HCT116 (cell line): ENCODE results near the gene ARL14. TPM values are rescaled to one million over a fixed set of nuclear protein-coding genes. Genes with fewer than 3 reads are reported as not detected.

ENCODE experiments used
- ATAC-seq: fragments of 200-7000 bp; cut with Tn5 transposase; 2 replicates; pipeline ENCODE4 v1.9.1; 2020; ENCODE audit warnings: mild to moderate bottlenecking, moderate library complexity
- BruUV-seq: library from RNA; stranded (reverse); fragments of 400-500 nt; replicated peaks from 2 replicates; lab custom pipeline; 2021; lab: Mats Ljungman, UMichigan
- CTCF ChIA-PET: fragments of 300-600 bp; sonication (Branson Sonifier 250); formaldehyde crosslinking; loops from one replicate; lab custom pipeline; 2021; ENCODE audit warnings: antibody characterized with exemption; lab: Charles Lee
- POLR2A ChIA-PET: fragments of 300-600, 350-600 bp; sonication (Branson Sonifier 250); formaldehyde crosslinking; loops from one replicate; lab custom pipeline; 2021; ENCODE audit warnings: antibody characterized with exemption; lab: Charles Lee
- RAD21 ChIA-PET, 2 experiments: fragments of 300-600 bp; sonication (Branson Sonifier 250); formaldehyde crosslinking; loops; one replicate each; lab custom pipeline; 2023; ENCODE audit warnings: low total read pairs in 2 of 2; ENCODE audit not compliant: uncharacterized antibody in 2 of 2, unreplicated experiment in 2 of 2, low non-redundant PET in 1 of 2; lab: Charles Lee
- DNase-seq: peaks from one replicate; pipeline ENCODE4 v3.0.0-alpha.2; 2010; ENCODE audit warnings: low read depth, low spot score
- H2AFZ ChIP-seq: fragments of 200-600 bp; shearing (Covaris generic), sonication (generic); 2 replicates; pipeline ENCODE4 v1.6.1; 2017; ENCODE audit warnings: low read depth, mixed run types, mixed read lengths, antibody characterized with exemption, low read length; ENCODE audit not compliant: poor library complexity, severe bottlenecking
- H3K27ac ChIP-seq: 2 replicates; pipeline ENCODE4 v1.5.1; 2012; ENCODE audit warnings: low read depth, low read length
- H3K27me3 ChIP-seq: fragments of 200-600 bp; sonication (generic); 2 replicates; pipeline ENCODE4 v1.6.1; 2016; ENCODE audit warnings: mixed run types, low read length, mixed read lengths; ENCODE audit not compliant: insufficient read depth
- H3K36me3 ChIP-seq, 2 experiments: fragments of 200-500 bp in 1 of 2; fragments of 200-600 bp in 1 of 2; sonication (Bioruptor generic) in 1 of 2; sonication (generic) in 1 of 2; 2 replicates each; pipeline versions ENCODE4 v1.5.1 to v1.6.1; 2014 to 2016; ENCODE audit warnings: low read length in 2 of 2, inconsistent platforms in 1 of 2, mixed read lengths in 1 of 2, mixed run types in 1 of 2; ENCODE audit not compliant: insufficient read depth in 2 of 2, control insufficient read depth in 1 of 2
- H3K4me1 ChIP-seq, 2 experiments: fragments of 200-600 bp in 1 of 2; sonication (generic) in 1 of 2; 2 replicates each; pipeline versions ENCODE4 v1.5.1 to v1.6.1; 2012 to 2017; ENCODE audit warnings: low read length in 2 of 2, inconsistent platforms in 1 of 2, mild to moderate bottlenecking in 1 of 2, mixed read lengths in 1 of 2, mixed run types in 1 of 2, moderate library complexity in 1 of 2; ENCODE audit not compliant: insufficient read depth in 2 of 2, control insufficient read depth in 1 of 2
- H3K4me2 ChIP-seq: fragments of 200-600 bp; sonication (generic); 2 replicates; pipeline ENCODE4 v1.6.1; 2017; ENCODE audit warnings: mixed run types, low read length, mixed read lengths
- H3K4me3 ChIP-seq, 2 experiments: fragments of 200-600 bp in 1 of 2; sonication (generic) in 1 of 2; replicated peaks in 1 of 2; 2 replicates each; pipeline ENCODE4 v1.5.1; 2011 to 2016; ENCODE audit warnings: low read length in 2 of 2, control low read depth in 1 of 2, low read depth in 1 of 2, mild to moderate bottlenecking in 1 of 2, mixed read lengths in 1 of 2, mixed run types in 1 of 2
- H3K79me2 ChIP-seq: fragments of 200-600 bp; sonication (generic); 2 replicates; pipeline ENCODE4 v1.6.1; 2017; ENCODE audit warnings: mild to moderate bottlenecking, mixed run types, low read length, moderate library complexity, mixed read lengths; ENCODE audit not compliant: insufficient read depth
- H3K9ac ChIP-seq: fragments of 200-600 bp; sonication (generic); 2 replicates; pipeline ENCODE4 v1.6.1; 2016; ENCODE audit warnings: low read length, mixed read lengths
- H3K9me2 ChIP-seq: fragments of 200-600 bp; sonication (generic), shearing (Covaris generic); 2 replicates; pipeline ENCODE4 v1.6.1; 2017; ENCODE audit warnings: mixed run types, mild to moderate bottlenecking, moderate library complexity; ENCODE audit not compliant: insufficient read depth
- H3K9me3 ChIP-seq, 2 experiments: fragments of 200-500 bp in 1 of 2; fragments of 200-600 bp in 1 of 2; sonication (Bioruptor generic) in 1 of 2; sonication (generic) in 1 of 2; 2 replicates each; pipeline ENCODE4 v1.6.1; 2014 to 2017; ENCODE audit warnings: low read length in 2 of 2, mixed read lengths in 2 of 2, inconsistent platforms in 1 of 2, low read depth in 1 of 2, mild to moderate bottlenecking in 1 of 2, mixed run types in 1 of 2, moderate library complexity in 1 of 2; ENCODE audit not compliant: control insufficient read depth in 1 of 2, insufficient read depth in 1 of 2
- H4K20me1 ChIP-seq: fragments of 200-600 bp; sonication (generic), shearing (Covaris generic); 2 replicates; pipeline ENCODE4 v1.6.1; 2017; ENCODE audit warnings: mixed run types, mild to moderate bottlenecking, moderate library complexity; ENCODE audit not compliant: insufficient read depth
- EZH2phosphoT487 ChIP-seq: fragments of 200-600 bp; IDR thresholded peaks from 2 replicates; pipeline ENCODE4 v1.6.1; 2018; ENCODE audit warnings: antibody characterized with exemption, borderline replicate concordance
- SRF ChIP-seq: IDR thresholded peaks from 2 replicates; pipeline ENCODE4 v1.6.1; 2012; ENCODE audit warnings: low read depth
- intact Hi-C: fragments of 100-400 bp; cut with micrococcal nuclease; formaldehyde crosslinking; loops from 2 replicates; pipeline ENCODE4 v1.10.0; 2022
- total RNA-seq: library from RNA; stranded (reverse); gene quantifications from one replicate; pipeline ENCODE4 v1.2.1, GENCODE V29; 2021; ENCODE audit not compliant: unreplicated experiment
- TF ChIP-seq, protein P1 (sequence below): IDR thresholded peaks from 2 replicates; pipeline ENCODE4 v1.6.1; 2011; ENCODE audit warnings: mild to moderate bottlenecking, low read length, moderate library complexity; ENCODE audit not compliant: insufficient replicate concordance; ENCODE audit errors: extremely low read depth
- TF ChIP-seq, protein P2 (sequence below): IDR thresholded peaks from 2 replicates; pipeline ENCODE4 v1.6.1; 2012; ENCODE audit warnings: low read depth

ARL14 gene
- total RNA-seq, 1 experiment from 2014 or later: 0.42 TPM

DNA sequence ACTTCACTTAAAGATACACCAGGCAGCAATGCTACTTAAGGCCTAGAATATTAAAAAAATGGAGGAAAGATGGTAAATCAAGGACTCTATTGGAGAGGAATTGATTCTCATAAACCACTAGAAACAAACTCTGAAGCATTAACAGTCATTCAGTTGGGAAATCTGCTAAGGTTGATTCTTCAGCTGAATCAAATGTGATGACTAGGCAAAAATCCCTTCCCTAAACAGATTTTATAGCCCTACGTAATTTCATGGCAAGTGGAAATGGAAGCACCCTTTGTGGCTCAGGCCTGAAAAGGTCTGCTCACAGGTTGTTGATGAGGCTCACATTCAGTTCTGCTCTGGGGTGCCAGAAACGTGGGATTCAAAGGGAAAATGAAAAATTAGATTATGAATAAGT lies 38.8 kb upstream of the ARL14 start:
- no peaks in the 10 kb centered on the region for H4K20me1 ChIP-seq
- intact Hi-C loops: no loop called here
- 0 out of 2 replicates have a peak, but pooled peaks cover 7% of the 10 kb centered on the region for H3K9me2 ChIP-seq
- H3K4me2 ChIP-seq: no peak overlapping the region
- H3K9me3 ChIP-seq: no peaks in the 10 kb centered on the region
- peaks cover 0 to 6% of the 10 kb centered on the region in 2 experiments; a peak in 1 of 4 replicates for H3K4me1 ChIP-seq
- H2AFZ ChIP-seq: no peak overlapping the region
- no peaks in the 10 kb centered on the region for H3K36me3 ChIP-seq
- H3K9ac ChIP-seq: no peak overlapping the region
- no peak overlapping the region for H3K27ac ChIP-seq
- TF ChIP-seq, protein P1, sequence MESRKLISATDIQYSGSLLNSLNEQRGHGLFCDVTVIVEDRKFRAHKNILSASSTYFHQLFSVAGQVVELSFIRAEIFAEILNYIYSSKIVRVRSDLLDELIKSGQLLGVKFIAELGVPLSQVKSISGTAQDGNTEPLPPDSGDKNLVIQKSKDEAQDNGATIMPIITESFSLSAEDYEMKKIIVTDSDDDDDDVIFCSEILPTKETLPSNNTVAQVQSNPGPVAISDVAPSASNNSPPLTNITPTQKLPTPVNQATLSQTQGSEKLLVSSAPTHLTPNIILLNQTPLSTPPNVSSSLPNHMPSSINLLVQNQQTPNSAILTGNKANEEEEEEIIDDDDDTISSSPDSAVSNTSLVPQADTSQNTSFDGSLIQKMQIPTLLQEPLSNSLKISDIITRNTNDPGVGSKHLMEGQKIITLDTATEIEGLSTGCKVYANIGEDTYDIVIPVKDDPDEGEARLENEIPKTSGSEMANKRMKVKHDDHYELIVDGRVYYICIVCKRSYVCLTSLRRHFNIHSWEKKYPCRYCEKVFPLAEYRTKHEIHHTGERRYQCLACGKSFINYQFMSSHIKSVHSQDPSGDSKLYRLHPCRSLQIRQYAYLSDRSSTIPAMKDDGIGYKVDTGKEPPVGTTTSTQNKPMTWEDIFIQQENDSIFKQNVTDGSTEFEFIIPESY: no peak
- TF ChIP-seq EZH2phosphoT487 (no peak), SRF (no peak)
- TF ChIP-seq, protein P2, sequence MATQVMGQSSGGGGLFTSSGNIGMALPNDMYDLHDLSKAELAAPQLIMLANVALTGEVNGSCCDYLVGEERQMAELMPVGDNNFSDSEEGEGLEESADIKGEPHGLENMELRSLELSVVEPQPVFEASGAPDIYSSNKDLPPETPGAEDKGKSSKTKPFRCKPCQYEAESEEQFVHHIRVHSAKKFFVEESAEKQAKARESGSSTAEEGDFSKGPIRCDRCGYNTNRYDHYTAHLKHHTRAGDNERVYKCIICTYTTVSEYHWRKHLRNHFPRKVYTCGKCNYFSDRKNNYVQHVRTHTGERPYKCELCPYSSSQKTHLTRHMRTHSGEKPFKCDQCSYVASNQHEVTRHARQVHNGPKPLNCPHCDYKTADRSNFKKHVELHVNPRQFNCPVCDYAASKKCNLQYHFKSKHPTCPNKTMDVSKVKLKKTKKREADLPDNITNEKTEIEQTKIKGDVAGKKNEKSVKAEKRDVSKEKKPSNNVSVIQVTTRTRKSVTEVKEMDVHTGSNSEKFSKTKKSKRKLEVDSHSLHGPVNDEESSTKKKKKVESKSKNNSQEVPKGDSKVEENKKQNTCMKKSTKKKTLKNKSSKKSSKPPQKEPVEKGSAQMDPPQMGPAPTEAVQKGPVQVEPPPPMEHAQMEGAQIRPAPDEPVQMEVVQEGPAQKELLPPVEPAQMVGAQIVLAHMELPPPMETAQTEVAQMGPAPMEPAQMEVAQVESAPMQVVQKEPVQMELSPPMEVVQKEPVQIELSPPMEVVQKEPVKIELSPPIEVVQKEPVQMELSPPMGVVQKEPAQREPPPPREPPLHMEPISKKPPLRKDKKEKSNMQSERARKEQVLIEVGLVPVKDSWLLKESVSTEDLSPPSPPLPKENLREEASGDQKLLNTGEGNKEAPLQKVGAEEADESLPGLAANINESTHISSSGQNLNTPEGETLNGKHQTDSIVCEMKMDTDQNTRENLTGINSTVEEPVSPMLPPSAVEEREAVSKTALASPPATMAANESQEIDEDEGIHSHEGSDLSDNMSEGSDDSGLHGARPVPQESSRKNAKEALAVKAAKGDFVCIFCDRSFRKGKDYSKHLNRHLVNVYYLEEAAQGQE: no peak
- no peaks in the 10 kb centered on the region for H3K27me3 ChIP-seq
- BruUV-seq: no TSS peak
- DNase-seq (no peak), ATAC-seq (no peak)
- H3K79me2 ChIP-seq: no peaks in the 10 kb centered on the region
- POLR2A ChIA-PET: no interaction called here
- CTCF ChIA-PET: no interaction called here
- H3K4me3 ChIP-seq: no peak overlapping the region
- RAD21 ChIA-PET: no interaction called here
